Ectodermal cell (in vitro differentiated cells): ENCODE data around the gene FAM240A.
"Not testable (repeated sequence)": the region's sequence is repeated elsewhere in the genome, so short reads cannot be mapped to it uniquely, and the experiment has no call there.

Experiments used
- H3K27ac ChIP-seq: 2 replicates; pipeline ENCODE4 v1.7.0; 2013; ENCODE audit warnings: mild to moderate bottlenecking, low read depth, low read length; ENCODE audit not compliant: insufficient read depth, poor library complexity, severe bottlenecking
- H3K27me3 ChIP-seq: 2 replicates; pipeline ENCODE4 v1.7.0; 2013; ENCODE audit warnings: mild to moderate bottlenecking, low read length; ENCODE audit not compliant: insufficient read depth, control insufficient read depth, poor library complexity, severe bottlenecking
- H3K36me3 ChIP-seq: one replicate; pipeline ENCODE4 v1.7.0; 2013; ENCODE audit warnings: low read length; ENCODE audit not compliant: control insufficient read depth, insufficient read depth
- H3K4me1 ChIP-seq: one replicate; pipeline ENCODE4 v1.7.0; 2013; ENCODE audit warnings: low read length; ENCODE audit not compliant: control insufficient read depth, insufficient read depth
- H3K4me3 ChIP-seq: 2 replicates; pipeline ENCODE4 v1.7.0; 2013; ENCODE audit warnings: low read depth, low read length, control low read depth; ENCODE audit not compliant: insufficient read depth
- H3K9me3 ChIP-seq: 2 replicates; pipeline ENCODE4 v1.7.0; 2013; ENCODE audit warnings: mild to moderate bottlenecking, low read length, moderate library complexity; ENCODE audit not compliant: control insufficient read depth
- WGBS, 2 experiments: methylation state at CpG; one replicate each; pipeline ENCODE4 v1.1.7; 2013; ENCODE audit warnings: missing lambda C conversion rate in 2 of 2; 5-methylcytosine and 5-hydroxymethylcytosine counted together

The FAM240A gene

GRCh38 chr3:46575577-46576222 is 36.6 kb upstream of the FAM240A start:
- WGBS, 2 experiments = 15 to 19% methylated on average over 11 of the region's 11 CpGs
- Histone ChIP-seq H3K4me3 (no peak overlapping the region), H3K4me1 (peaks cover 21% of the 10 kb centered on the region), H3K9me3 (no peaks in the 10 kb centered on the region), H3K27ac (no peak overlapping the region), H3K27me3 (peaks cover 67% of the 10 kb centered on the region), H3K36me3 (no peaks in the 10 kb centered on the region)

- H3K27ac ChIP-seq = no peak overlapping the region
- no peaks in the 10 kb centered on the region for H3K9me3 ChIP-seq
- no peaks in the 10 kb centered on the region for H3K36me3 ChIP-seq
- H3K27me3 ChIP-seq = peaks cover 71% of the 10 kb centered on the region
- H3K4me3 ChIP-seq = no peak overlapping the region
- peaks cover 21% of the 10 kb centered on the region for H3K4me1 ChIP-seq
- WGBS, 2 experiments = 35 to 47% methylated on average over 9 to 10 of the region's 10 CpGs
These were observed 35.9 kb upstream of the FAM240A start for GRCh38 chr3:46576386-46576785.

GRCh38 chr3:46576879-46577278 is 35.4 kb upstream of the FAM240A start:
- peaks cover 21% of the 10 kb centered on the region for H3K4me1 ChIP-seq
- no peaks in the 10 kb centered on the region for H3K36me3 ChIP-seq
- no peaks in the 10 kb centered on the region for H3K9me3 ChIP-seq
- H3K4me3 ChIP-seq = no peak overlapping the region
- no peak overlapping the region for H3K27ac ChIP-seq
- peaks cover 71% of the 10 kb centered on the region for H3K27me3 ChIP-seq
- WGBS, 2 experiments = 8 to 9% methylated on average over 21 of the region's 21 CpGs

- H3K27me3 ChIP-seq = peaks cover 71% of the 10 kb centered on the region
- peaks cover 21% of the 10 kb centered on the region for H3K4me1 ChIP-seq
- not testable (repeated sequence) for H3K36me3 ChIP-seq, H3K4me3 ChIP-seq, H3K9me3 ChIP-seq, H3K27ac ChIP-seq
- 3 to 7% methylated on average over 7 to 13 of the region's 18 CpGs for WGBS, 2 experiments
These were observed 34.6 kb upstream of the FAM240A start for GRCh38 chr3:46577580-46578249.

- peaks cover 18% of the 10 kb centered on the region for H3K4me1 ChIP-seq
- H3K4me3 ChIP-seq = no peak overlapping the region
- H3K27me3 ChIP-seq = peaks cover 68% of the 10 kb centered on the region
- H3K27ac ChIP-seq = no peak overlapping the region
- H3K36me3 ChIP-seq = no peaks in the 10 kb centered on the region
- no peaks in the 10 kb centered on the region for H3K9me3 ChIP-seq
- WGBS, 2 experiments = 17 to 25% methylated on average over 10 of the region's 10 CpGs
These were observed 33.2 kb upstream of the FAM240A start for GRCh38 chr3:46578973-46579755.

- Histone ChIP-seq H3K9me3 (no peaks in the 10 kb centered on the region), H3K4me3 (no peak overlapping the region), H3K27me3 (peaks cover 63% of the 10 kb centered on the region), H3K36me3 (no peaks in the 10 kb centered on the region), H3K27ac (no peak overlapping the region), H3K4me1 (peaks cover 12% of the 10 kb centered on the region)
- 46 to 48% methylated on average over 14 of the region's 14 CpGs for WGBS, 2 experiments
These were observed 32.5 kb upstream of the FAM240A start for GRCh38 chr3:46579756-46580286.

GRCh38 chr3:46580675-46581074 is 31.6 kb upstream of the FAM240A start:
- Histone ChIP-seq H3K4me1 (peaks cover 3% of the 10 kb centered on the region), H3K27me3 (peaks cover 55% of the 10 kb centered on the region), H3K27ac (no peak overlapping the region), H3K9me3 (no peaks in the 10 kb centered on the region), H3K36me3 (no peaks in the 10 kb centered on the region), H3K4me3 (no peak overlapping the region)
- WGBS, 2 experiments = 96 to 97% methylated on average over 1 of the region's 1 CpG

GRCh38 chr3:46584598-46585467 is 27.5 kb upstream of the FAM240A start:
- H3K9me3 ChIP-seq = no peaks in the 10 kb centered on the region
- no peak overlapping the region for H3K27ac ChIP-seq
- 92 to 99% methylated on average over 7 of the region's 7 CpGs for WGBS, 2 experiments
- H3K27me3 ChIP-seq = peaks cover 13% of the 10 kb centered on the region
- H3K4me1 ChIP-seq = no peaks in the 10 kb centered on the region
- H3K36me3 ChIP-seq = no peaks in the 10 kb centered on the region
- H3K4me3 ChIP-seq = no peak overlapping the region

GRCh38 chr3:46585799-46586693 is 26.3 kb upstream of the FAM240A start:
- H3K27ac ChIP-seq = no peak overlapping the region
- 92 to 94% methylated on average over 4 to 5 of the region's 5 CpGs for WGBS, 2 experiments

More at GRCh38 chr3:46585799-46586693, 26.3 kb upstream of the FAM240A start:
- Histone ChIP-seq H3K4me3 (no peak overlapping the region), H3K4me1 (no peaks in the 10 kb centered on the region), H3K36me3 (no peaks in the 10 kb centered on the region), H3K9me3 (no peaks in the 10 kb centered on the region), H3K27me3 (peaks cover 1% of the 10 kb centered on the region)
